HuH-7.5 (cell line): ENCODE data around the gene OBSCN.

Source experiments
- DNase-seq: peaks from one replicate; pipeline ENCODE4 v3.0.0; 2011; ENCODE audit warnings: low spot score

OBSCN gene

DNA sequence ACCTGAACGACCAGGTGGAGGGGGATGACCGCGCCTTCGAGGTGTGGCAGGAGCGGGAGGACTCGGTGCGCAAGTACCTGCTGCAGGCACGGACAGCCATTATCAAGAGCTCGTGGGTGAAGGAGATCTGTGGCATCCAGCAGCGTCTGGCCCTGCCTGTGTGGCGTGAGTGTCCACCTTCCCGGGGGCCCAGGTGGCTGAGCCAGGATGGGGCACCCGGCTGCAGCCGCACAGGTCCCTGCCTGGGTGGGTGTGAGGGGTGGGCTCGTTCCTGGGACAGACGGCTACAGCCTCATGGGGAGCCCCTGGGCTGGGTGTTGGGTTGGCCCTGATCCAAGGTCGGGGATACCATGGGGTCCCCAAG, 133.6 kb downstream of the OBSCN start:
- DNase-seq = no peak

DNA sequence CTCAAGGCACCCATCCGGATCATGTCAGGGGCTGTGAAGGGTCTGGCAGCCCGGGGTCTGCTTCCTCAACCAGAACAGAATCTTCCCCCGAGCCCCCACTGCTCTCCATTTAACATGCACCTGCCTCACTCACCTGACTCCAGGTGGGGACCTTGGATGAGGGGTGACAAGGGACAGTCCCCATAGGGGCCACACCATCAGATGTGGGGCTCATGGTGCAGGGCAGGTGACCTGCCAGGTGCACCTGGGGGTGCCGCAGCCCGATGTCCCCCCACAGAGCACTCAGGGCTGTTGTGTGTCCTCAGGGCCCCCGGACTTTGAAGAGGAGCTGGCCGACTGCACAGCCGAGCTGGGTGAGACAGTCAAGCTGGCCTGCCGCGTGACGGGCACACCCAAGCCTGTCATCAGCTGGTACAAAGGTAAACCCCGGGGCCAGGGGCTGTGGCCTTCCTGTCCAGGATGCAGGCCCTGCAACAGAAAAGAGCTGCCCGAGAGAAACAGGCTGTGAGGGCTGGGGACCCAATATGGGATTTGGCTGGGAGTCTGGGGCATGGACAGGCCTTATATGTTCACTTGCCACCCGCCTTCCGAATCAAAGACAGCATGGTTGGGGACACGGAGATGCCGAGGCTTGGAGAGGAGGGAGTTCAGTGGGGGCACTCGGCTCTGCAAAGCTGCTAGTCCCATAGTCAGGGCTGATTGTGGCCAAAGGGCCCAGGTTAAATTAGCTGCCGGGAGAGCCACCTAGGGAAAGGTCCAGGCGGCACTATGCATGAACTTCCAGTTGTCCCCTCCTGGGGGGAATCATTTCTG, 134.2 kb downstream of the OBSCN start:
- DNase-seq = no peak

DNA sequence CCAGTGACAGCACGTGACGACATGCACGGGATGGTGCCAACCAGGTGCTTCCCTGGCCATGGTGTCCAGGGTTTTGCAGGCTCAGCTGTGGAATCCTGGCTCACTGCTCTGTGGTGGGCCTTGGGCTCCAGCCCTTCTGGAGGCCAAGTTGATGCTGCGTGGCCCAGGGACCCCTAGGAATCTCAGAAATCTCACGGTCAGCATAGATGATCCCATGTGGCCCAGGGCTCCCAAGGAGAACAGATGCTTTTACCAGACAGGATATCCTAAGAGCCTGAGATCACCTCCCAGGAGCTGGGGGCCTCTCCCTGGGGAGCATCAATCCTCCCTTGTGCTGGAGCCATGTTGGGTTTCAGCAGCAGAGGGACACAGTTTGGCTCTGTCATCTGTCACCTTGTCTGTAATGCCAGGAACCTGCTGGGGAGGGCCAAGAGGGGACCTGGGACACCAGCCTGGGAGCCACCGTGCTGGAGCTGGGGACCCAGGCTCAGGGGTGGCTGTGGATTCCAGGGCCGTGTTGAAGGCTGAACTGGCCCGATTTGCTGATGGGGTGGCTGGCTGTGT, 134.9 kb downstream of the OBSCN start:
- DNase-seq = no peak

DNA sequence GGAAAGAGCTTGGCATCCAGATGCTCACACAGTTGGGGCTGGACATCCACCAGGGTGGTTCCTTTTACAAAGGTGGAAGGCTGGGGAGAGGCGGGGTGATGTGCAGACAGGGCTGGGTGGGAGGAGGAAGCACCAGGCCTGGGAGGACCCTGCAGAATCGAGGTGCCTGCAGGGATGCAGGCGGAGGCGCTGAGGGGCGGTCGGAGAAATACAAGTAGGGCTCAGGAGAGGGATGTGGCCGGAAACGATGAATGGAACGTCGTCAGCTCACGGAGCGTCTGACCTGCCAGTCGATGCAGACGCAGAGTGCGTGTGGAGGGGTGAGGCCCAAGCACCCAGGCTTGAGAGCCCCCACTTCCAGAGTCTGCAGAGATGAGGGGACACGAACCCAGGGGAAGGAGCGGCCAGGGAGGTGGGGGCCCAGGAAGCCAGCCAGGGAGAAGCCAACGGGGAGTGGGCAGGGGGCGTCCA, 135.4 kb downstream of the OBSCN start:
- DNase-seq = no peak

DNA sequence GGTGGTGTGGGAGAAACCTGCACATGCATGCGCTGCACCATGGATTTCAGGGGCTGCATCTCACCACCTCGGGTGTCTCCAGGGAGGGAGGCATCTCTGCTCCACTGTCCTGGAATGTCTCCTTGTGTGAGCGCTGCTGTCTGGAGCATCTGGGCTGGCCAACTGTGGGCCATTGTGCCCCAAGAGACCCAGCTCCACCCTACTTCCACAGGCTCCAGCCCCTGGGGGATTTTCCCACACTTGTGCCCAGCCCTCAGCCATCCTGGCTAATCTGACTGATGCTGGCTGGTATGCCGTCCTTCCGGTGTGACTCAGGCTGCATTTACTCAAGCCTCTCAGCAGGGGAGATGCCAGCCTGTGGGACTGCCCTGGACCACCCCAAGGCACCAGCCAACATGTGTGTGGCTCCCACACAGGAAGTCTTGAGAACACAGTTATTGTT, 136.8 kb downstream of the OBSCN start:
- DNase-seq = no peak

DNA sequence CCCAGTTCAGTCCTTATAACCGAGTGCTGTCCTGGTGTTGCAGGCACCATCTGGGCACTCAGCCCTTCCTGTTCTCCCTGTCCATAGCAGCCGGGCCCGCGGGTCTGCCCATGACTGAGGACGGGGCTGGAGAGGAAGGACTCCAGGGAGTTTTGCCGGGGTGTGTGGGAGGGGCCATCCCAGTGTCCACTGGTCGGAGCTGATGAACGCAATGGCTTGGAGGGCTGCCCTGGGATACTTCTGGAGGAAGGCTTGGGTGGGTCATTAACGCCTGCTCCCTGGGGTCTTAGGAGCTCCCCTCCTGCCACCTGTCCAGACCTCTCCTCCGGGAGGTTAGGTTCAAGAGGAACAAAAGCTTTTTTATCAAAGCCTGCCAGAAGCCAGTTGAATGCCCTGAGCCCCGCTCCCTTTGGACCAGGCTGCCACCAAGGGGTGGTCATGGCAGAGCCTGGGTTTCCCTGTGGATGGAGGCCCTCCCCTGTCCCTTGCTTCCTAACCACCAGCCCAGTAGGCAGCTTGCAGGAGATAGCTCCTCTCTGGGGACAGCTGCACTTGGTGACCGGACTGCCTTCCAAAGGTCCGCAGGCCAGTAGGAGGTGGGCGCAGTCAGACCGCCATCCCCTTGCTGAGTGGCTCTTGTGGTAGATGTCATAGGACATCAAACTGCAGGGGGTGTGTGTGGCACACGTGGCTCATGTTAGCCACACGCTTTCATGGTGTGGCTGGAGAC, 137.5 kb downstream of the OBSCN start:
- DNase-seq = no peak

DNA sequence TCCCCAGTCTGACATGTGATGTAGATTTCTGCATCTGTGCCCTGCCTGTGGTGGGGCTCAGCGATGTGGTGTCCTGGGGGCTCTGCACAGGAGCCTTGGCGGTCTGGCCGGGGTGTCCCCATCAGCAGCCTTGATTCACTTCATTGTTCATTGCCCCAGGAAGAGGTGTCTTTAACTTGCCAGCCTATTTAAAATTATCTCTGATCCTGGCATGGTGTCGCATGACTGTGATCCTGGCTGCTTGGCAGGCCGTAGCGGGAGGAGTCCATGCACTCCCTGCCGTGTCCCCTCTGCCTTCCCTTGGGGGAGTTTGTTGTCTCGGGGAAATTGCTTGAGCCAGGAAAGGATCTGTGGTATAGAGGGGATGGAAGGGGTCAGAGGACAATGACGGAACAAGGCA, 138.9 kb downstream of the OBSCN start:
- DNase-seq = no peak

DNA sequence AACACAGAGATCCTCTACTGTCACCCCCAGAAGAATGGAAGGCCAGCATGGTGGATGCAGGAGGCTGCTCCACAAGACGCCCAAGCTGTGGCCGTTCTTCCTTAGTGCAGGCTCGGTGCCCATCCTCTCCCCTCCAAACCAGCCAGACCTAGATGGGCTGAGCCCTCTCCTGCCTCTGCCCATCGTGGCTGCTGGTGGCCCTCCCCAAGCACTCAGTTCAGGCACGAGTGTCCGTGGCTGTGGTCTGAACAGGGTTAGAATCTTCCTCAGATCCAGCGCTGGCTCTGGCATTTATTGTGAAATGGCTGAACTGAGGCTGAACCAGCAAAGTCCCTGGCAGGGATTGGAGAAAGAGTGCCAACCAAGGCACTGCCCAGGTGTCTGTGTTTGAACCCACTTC, 139.3 kb downstream of the OBSCN start:
- no peak for DNase-seq

DNA sequence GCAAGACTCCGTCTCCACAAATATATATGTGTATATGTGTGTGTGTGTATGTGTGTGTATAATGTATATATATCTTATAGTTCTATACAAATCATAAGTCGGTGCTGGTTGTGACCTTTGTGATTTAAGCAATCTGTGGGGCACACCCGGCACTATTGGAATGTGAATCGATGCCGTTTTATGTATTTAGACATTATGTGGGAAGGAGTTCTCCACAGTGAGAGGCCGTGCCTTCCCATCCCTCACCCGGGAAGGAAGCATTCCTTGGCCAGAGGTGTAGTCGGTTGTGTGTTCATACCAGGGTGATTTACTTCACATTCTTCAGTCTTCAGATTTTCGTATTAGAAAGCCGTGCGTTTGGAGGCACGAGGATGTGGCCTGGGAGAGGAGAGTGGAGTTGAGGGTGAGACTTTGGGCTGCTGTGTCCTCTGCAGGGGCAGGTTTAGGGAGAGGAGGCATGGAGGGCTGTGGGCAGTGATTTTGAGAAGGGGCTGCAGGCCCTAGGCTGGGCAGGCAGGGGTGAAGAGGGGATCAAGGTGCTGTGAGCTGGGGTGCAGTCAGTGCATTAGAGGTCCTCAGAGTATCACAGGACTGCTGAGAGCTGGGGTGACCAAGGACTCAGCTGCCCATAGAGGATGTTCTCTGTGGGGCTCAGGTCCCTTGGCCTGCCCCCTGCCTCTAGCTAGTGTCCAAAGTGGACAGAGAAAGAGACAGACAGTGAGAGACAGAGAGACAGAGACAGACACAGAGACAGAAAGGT, 141.0 kb downstream of the OBSCN start:
- no peak for DNase-seq

DNA sequence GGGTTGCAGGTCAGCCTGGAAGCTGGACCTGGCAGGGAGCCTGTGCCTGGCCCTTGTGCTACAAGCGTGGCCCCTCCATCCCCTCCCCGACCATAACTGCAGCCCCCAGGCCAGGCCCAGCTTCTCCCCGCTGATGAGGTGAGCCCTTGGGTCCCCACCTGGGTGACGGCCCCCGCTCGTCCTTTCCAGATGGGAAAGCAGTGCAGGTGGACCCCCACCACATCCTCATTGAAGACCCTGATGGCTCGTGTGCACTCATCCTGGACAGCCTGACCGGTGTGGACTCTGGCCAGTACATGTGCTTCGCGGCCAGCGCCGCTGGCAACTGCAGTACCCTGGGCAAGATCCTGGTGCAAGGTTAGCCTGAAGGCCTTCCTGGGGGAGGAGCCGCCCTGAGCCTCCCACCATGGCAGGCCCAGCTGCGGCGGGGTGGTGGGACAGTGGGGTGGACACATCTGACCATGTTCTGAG, 141.9 kb downstream of the OBSCN start:
- DNase-seq = no peak

DNA sequence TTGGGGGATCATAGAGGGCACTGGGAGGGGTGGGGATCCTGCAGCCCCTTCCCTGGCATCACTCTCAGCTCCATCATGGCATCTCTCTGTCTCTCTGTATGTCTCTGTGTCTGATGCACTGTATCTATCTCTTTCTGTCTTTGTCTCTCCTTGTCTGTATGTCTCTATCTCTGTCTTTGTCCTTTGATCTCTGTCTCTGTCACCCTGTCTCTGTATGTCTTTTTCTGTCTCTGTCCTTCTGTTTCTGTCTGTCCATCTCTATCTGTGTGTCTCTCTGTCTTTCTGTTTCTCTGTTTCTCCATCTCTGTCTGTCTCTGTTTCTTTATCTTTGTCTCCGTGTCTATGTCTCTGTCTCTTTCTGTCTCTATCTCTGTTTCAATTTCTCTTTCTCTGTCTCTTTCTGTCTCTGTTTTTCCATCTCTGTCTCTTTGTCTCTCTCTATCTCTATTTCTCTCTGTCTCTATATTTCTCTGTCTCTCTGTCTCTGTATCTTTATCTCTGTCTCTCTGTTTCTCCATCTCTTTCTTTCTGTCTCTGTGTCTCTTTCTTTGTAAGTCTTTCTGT, 142.4 kb downstream of the OBSCN start:
- no peak for DNase-seq

DNA sequence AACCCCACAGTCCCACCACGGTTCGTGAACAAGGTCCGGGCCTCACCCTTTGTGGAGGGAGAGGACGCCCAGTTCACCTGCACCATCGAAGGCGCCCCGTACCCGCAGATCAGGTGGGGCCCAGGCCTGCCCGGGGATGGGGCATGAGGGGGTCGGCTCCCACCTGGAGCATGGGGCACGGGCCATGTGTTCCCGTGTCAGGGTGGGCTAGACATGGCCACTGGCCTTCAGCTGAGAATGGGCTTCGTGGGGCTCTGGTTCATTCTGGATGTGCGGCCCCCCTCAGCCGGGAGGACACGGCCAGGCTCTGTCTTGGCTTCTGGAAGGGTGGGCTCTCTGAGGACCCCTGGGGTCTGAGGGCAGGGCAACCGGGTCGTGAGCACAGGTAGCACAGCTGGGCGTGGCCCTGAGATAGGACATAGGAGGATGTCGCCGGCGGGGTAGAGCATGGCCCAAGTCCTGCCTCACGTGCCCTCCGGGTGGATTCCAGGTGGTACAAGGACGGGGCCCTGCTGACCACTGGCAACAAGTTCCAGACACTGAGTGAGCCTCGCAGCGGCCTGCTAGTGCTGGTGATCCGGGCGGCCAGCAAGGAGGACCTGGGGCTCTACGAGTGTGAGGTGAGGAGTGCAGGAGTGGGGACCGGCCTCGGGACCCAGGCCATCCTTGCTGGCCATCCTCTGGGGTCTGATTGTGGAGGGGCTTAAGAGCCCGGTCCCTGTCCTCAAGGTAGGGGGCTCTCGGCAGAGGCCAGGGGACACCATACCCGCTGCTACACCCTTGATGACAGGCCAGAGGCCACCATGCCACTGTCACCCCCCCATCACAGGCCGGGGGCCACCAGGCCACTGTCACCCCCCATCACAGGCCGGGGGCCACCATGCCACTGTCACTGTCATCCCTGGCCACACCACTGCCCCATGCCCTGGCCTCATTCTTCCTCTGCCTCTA, 143.3 kb downstream of the OBSCN start:
- DNase-seq = no peak

DNA sequence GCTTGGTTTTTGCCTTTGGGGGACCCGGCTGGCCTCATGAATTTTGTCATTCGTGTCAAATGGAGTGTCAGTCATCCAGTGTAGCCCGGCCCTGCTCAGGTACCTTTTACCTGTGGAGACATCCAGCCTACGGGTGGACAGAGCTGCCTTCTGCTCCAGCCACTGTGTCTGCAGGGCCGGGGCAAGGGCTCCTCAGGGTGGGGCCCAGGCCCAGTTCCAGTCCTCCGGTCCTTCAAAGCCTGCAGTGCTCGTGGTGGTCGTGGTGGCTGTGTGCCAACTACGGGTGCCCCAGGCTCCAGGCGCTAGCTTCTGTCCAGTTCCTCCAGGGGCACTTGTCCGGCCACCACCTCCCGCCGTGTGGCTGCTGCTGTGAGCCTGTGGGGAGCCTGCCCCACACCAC, 144.0 kb downstream of the OBSCN start:
- DNase-seq = no peak

DNA sequence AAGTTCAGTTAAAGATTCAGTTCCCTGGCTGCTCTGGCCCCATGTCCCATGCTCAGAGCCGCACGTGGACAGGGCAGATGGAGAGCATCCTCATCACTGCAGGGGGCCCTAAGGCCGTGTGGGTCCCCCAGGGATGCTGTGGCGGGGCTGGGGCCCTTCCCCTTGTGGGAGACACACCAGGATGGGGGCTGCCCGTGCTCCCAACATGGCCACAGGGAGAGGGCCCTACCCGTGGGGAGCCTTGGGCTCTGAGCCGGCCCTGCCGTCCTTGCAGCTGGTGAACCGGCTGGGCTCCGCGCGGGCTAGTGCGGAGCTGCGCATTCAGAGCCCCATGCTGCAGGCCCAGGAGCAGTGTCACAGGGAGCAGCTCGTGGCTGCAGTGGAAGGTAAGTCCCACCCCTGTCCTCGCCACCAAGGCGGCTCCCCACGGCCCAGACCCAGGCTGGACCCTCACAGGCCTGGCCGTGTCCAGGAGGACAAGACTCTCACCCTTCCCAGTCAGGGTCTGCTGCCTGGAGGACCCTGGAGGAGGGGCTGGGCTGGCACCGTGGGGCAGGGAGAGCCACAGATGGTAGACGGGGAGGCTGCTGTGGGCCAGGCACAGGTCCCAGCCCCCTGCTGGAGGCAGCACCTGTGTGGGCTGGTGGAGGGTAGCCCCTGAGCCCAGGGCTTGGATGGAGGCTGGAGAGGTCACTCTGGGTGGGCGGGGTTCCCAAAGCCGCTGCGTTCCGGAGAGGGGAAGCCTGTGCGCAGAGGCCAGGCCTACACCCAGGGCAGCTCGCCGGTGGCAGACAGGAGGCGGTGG, 145.0 kb downstream of the OBSCN start:
- no peak for DNase-seq

DNA sequence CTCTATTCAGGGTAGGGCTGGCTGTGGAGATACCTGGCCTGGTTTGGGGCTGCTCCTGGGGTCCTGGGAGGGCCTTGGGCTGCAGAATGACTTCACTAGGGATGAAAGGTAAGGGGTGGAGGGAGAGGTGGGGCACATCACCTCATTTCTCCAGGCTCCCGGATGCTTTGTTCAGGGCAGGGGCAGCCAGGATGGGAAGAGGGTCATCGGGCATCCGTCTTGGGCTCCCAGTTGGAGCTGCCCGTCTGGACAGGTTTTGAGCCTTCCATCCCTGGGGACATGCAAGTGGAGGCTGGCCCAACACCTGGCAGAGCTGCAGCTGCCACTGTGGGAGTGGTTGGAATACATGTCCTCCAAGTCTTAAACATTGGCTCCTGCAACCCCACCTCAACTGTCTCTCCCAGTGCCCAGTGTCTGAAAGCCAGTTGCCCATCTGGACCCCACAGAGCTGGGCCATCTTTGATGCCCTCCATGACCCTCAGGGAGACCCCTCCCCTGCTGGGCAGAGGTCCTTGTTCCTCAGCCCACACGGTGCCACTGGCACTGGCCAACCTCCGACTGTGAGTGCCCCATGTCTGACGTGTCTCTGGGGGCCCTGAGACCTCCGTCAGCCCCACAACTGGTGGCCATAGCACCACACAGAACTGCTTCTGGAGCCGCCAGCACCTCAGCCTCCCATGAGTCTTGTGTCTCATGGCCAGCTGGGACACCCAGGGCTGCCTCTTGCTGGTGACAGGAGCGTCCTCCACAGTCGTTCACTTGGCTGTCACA, 145.9 kb downstream of the OBSCN start:
- no peak for DNase-seq

DNA sequence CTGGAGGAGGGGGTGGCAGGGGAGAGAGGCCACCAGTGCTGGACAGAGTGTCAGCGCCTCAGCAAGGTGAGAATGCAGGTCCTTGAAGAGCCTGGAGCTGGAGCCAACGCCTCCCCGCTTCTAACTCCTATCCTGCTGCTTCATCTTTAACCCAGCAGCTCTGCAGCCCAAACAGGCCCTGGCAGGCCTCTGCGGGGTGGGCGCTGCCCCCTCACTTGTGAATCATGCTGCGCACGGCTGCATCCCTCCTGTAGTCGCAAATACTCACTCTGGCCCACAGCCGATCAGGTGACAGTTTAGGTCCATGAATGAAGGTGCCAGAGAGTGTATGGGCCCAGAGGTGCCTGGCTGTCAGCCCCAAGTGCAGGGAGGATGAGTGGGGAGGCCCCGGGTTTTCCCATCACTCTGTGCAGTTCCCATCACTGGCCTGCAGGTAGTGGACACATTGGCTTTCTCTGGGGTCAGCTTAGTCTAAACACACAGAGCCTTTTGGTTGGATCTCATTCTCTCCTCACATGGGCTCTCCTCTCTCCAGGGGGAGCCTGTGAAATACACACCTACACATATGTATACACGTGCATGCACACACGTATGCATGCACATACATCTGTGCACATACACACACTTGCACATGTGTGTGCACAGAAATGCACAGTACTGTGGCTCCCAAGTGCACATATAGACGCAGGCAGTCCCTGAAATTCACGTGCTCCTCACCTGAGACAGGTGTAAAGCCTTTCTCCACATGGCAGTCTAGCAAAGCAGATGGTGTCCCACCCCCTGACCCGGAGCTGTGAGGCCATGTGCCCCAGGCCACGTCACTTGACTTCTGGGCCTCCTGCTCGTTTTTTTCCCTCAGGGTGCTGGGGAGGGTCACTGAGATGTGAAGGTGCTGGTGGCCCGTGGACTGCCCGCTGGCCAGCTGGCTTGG, 146.8 kb downstream of the OBSCN start:
- no peak for DNase-seq

DNA sequence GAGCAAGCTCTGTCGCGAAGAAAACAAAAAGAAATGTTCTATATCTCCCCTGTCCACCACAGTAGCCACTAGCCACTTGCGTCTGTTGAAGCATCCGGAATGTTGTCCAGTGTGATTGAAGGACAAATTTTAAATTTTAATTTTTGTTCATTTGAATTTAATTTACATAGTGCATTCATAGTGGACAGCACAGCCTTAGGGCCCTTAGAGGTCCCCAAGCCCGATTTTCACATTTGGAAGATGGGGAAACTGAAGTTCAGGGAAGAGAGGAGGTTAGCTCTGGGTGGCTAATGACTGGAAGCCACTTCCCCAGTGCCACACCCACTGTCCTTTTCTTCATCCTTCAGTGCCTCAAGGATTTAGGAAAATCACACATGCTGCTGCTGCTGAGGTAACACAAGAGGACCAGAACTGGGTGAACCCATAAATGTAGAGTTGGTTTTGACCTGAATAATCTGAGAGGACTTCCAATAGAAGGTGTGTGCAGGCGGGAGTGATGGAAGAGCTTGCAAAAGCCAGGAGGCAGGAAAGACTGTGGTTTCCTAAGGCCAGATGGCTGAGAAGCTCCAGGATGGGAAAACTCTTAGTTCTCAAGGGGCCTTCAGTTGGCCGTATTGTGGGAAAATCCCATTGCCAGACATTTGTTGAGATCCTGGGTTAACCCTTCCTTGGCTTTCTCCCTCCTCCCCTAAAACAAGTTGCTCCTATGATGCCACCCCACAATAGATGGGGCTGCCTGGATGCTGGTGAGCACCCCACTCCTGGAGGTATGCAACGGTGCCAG, 149.2 kb downstream of the OBSCN start:
- no peak for DNase-seq
